NCI-H82 treated with DMSO at 0.1 percent for 48 hours (cell line): ENCODE measurements around the gene SPATA31C1.
A peak's percentile ranks its signal among the peaks of the same experiment; 100 is the strongest.
"Not testable (repeated sequence)": the region's sequence is repeated elsewhere in the genome, so short reads cannot be mapped to it uniquely, and the experiment has no call there.

Experiments
- DNase-seq: peaks from one replicate; lab custom pipeline; 2025; ENCODE audit not compliant: unreplicated experiment; lab: John Stamatoyannopoulos, UW

Gene SPATA31C1

GRCh38 chr9:87934444-87934843, 16.7 kb downstream of the SPATA31C1 start:
- DNase-seq = not testable (repeated sequence)

GRCh38 chr9:87937352-87937751, 19.6 kb downstream of the SPATA31C1 start:
- not testable (repeated sequence) for DNase-seq

- DNase-seq = not testable (repeated sequence)
Measured at GRCh38 chr9:87937918-87938317, 20.2 kb downstream of the SPATA31C1 start.

DNA sequence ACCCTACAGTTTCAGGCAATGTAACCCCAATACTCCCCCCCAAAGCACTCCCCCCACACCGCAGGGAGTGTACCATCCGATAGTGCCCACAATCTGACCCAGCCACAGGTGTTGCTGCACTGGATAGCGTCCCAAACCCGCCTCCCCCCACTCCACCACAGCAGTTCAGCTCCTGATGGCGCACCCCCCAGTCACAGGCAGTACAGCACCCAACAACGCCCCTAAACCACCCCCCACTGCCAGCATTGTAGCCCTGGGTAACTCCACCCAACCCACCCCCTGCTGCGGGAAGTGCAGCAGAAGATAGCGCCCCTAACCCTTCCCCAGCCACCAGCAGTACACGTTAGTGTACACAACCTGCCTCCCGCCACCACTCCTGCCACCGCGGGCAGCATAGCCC, 20.6 kb downstream of the SPATA31C1 start:
- DNase-seq = not testable (repeated sequence)

GRCh38 chr9:87939096-87939495, 21.3 kb downstream of the SPATA31C1 start:
- DNase-seq = not testable (repeated sequence)

DNA sequence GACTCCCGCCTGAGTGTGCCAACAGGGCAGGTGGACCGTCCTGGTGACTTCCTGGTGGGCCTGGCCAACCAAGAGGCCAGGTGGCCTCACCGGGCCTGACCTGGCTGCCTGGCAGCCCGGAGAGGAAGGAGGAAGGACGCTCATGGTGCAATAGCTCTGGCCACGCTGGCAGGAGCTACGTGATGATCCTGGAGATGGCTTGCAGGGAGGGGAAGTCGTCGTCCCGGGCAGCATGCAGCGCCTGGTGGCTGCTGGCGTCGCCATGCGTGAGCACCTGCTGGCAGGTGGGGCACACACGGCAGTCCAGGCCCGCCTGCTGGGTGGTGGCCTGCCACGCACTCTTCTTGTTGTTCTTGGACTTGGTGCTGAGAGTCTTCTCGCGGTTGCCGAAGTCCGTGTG, 26.3 kb downstream of the SPATA31C1 start:
- no peak for DNase-seq

GRCh38 chr9:87944682-87945081, 26.9 kb downstream of the SPATA31C1 start:
- no peak for DNase-seq

- DNase-seq = no peak
Measured at GRCh38 chr9:87950296-87950695, 32.5 kb downstream of the SPATA31C1 start.

DNA sequence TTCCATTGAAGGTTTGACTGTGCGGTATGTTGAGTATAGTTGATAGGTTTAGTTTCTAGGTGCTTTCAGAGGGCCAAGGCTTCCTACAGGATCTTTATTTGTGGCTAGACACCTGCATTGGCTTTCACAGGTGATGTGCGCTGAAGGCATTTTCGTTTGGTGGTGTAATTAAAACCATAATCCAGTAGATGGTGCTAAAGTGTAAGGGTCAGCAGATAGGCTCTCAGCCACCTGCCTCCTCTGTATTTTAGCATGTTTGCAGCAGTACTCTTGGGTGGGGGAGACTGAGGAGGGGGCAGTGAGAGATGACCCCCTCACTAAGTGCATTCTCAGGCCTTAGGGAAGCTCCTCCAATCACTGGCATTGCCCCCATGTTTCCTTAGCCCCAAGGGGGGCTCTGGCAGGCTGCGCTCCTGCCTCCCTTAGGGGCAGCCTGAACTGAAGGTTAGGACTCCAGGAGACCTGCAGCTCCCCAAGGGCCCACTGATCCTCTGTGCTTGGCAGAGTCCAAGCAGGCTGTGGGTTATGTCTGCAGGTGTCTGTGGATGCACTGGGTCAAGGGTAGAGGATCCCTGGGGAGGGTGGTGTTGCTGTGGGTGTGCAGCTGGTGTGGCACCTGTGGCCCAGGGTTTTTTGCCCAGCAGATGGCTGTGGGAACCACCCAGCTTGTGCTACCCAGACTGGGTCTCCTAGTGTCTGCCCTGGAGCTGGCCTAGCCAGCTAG, 33.2 kb downstream of the SPATA31C1 start:
- DNase-seq = peak; percentile 4

DNA sequence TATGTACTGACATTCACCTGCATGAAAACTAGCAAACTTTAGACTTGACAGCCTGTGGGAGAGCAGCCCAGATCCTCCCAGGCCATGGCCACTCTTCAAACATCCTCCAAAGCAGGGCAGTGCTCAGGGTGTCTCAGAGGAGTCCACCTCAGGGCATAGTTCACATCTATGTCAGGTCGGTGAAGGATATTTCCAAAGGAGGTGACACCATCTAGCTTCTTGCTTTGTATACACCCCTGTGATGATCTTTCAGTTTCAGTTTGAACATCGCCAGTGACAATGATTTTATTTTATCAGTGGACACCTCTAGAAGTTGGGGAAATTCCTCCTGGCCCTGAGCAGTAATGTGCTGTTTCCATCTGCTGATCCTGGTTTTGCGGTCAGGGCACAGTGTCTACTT, 36.5 kb downstream of the SPATA31C1 start:
- no peak for DNase-seq

- DNase-seq = no peak
Measured at GRCh38 chr9:87957839-87958238, 40.1 kb downstream of the SPATA31C1 start.

DNA sequence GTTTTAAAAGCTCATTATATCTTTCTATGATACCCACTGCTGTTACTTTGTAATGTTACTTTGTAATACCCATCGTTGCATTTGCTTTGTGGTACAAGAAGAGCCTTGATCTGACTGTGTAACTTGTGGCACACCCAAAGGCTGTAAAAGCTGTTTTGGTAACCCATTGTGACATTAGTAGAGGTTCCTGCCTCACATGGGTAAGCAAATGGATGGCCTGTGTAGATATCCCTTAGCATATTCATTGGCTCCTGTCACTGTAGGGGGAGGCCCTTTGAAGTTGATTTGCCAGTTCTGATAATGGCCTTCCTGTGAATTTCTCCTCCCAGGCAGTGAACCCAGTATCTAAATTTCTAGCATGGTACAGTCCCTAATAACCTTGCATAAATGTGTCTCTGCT, 40.8 kb downstream of the SPATA31C1 start:
- DNase-seq = no peak

DNA sequence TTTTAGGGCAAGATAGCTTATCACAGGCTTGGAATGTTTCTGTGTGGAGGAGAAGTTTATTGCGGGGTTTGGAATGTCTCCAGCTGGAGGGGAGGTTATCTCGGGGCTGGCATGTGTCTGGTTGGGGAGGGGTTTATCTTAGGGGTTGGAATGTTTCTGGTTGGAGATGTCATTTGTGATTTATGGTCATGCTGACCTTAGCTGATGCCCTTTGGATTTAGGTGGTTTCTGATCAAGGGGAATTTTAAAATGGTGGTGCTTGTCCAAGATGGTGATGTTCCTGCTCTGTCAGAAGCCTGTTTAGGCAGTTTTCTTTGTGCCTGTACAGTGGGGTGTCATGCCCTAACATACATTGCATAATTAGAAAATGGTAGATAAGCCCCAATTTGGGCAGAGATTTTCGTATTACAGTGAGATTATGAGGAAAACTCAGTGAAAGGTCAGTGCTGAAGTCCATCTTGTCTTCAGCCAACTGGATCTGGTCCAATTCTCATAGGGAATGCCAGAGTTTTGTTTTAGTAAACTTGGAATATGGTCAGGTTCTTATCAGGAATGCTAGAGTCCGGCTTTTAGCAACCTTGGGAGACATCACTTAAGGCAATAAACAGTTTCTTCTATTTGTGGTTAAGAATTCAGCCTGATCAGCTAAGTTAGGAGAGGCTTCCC, 42.3 kb downstream of the SPATA31C1 start:
- DNase-seq = no peak

DNA sequence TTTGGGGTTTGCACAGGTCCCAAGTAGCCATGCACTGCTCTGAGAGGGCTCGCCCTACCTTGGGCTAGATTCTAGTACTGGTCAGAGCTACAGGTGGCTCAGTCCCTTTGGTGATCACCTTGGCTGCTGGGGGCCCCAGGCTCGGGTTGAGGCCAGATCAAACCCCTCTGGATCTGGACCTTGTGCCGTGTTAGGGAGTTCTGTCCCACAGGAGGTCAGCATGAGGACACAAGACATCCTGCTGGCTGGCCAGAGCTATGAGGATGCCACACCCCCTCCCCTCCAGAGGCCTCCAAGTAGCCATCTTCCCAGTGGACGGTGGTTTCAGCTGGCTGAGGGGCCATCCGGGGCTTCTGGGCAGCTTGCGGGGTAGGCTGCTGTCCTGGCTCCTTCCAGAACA, 46.0 kb downstream of the SPATA31C1 start:
- no peak for DNase-seq

DNA sequence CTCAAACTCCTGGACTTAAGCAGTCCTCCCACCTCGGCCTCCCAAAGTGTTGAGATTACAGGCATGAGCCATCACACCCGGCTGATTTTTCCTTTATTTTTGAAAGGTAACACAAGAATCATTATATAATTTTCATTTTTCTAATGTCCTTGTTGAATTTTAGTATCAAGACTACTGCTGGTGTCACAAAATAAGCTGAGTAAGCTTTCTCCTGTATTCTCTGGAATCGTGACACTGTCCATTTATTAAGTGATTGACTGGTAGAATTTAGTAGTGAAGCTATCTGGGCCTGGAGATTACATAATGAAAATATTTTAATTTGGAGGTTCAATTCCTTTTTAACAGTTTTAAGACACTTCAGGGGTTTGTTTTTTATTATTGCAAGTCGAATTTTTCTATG, 47.1 kb downstream of the SPATA31C1 start:
- DNase-seq = no peak

DNA sequence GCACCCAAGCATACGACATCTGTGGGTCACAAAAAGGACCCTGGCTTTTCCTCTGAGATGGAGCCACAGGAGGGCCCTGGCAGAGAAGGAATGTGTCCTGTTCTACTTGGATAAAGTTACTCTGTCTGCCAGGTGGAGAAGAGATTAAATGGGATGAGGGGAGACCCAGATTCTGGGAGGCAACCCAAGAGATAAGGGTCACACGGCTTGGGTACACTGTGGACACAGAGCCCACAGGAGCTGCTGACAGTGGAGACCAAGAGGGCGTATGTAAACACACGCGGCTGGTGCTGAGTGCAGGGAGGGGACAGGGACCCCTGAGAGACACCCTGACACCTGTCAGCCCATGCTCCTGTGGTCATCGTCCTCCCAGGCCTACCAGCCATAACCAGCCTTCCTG, 50.4 kb downstream of the SPATA31C1 start:
- DNase-seq = no peak

DNA sequence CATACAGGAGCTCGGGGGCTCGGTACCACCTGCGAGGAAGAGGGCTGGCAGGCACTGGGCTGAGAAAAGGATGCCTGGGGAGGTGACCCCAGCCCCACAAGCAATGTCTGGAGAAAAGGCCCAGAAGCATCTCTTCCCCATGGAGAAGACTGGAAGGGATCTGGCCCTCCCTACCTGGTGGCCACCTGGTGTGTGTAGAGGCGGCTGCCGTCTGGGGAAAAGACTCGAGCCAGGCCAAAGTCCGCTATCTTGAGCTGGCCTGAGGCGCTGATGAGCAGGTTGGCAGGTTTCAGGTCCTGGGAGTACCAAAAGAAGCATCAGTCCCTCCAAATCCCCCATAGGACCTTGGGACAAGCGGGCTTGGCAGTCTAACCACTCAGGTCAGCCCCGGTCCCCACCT, 52.8 kb downstream of the SPATA31C1 start:
- no peak for DNase-seq

- DNase-seq = no peak
Measured at GRCh38 chr9:87973122-87973521, 55.4 kb downstream of the SPATA31C1 start.
